HuH-7.5 (cell line): ENCODE measurements around the gene CREB1.
"Not testable (repeated sequence)": the region's sequence is repeated elsewhere in the genome, so short reads cannot be mapped to it uniquely, and the experiment has no call there.

Experiments
- DNase-seq: peaks from one replicate; pipeline ENCODE4 v3.0.0; 2011; ENCODE audit warnings: low spot score

Gene CREB1

DNA sequence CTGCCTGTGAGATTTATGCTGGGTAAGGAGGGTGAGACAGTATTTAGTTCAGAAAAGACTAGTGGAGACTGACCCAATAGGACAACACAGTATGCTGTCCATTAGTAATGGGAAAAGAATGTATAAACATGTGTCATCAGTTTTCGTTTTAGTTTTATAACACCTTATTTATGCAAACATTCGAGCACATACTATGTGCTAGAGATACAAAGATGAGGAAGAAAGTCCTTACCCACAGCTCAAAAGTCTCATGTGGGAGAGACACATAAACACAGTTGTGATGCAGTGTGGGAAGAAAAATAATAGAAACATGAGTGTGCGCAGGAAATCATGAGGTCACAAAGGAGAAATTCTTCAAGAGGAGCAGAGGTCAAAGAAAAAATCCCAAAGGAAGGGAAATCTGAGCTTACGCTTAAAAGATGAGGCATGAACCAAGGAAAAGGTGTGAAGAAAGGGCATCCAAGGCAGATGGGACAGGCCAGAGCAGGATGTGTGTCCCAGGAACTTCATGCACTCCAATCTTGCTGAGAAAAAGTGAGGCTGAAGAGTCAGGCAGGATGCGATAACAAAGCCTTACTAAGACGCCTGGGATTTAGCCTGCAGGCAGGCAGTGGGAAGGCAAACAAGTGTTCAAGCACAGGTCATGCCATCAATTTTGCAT lies 87.4 kb downstream of the CREB1 start:
- no peak for DNase-seq

DNA sequence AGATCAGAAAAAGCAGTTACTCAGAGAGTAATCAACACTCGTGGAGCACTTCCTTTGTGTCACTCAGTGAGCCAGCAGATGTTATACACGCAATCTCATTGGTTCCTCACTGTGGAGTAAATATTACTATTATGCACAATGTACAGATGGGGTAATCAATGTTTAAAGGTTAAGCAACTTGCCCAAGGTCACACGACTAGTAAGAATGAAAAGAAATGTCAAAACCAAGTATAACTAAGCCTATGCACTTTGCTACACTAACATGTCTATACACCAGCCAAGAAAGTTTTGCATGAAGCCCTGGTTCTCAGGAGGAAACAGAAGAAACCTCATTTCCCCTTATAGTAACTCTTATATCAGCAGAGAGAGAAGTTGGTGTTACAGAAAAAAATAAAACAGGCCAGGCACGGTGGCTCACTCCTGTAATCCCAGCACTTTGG lies 90.0 kb downstream of the CREB1 start:
- no peak for DNase-seq

- DNase-seq, result no peak
Measured at GRCh38 chr2:207621501-207622039, 91.8 kb downstream of the CREB1 start.

DNA sequence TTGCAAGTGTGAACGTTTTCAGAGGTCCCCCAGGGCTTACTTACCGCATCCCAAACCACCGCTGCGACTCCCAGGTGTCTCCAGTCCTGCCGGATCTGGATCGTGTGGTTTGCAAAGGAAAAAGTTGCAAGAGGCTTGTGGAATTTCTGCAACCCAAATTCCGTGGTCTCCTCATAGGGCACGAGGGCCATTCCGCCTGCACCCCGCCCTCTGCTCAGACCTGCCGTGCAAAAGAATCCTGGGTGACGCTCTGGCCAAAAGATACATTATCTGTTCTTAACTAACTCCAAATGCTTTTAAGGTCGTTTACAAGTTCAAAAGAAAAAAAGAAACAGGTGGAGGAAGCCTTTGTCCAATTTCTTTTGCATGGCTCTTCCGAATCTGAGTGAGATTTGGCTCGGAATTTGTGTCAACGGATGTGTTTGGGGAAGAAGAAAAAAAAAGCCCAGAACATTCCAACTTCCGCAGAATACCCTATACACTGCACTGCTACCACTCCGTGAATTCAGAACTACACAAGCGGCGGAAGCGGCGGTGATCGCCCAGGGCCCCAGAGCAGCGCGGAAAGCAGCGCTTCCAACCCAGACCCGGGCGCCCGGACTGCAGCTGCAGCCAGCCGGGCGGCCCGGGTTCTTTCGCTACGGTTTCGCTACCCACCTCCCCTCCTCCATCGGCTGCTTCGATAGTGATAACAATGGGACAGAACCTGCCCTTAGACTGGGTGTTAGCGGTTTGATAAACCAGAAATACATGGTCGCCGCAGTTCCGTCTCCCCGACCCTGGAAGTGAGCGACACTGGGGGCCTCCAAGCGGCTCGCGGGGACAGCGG lies 94.6 kb downstream of the CREB1 start:
- DNase-seq, result peak; percentile 40

DNA sequence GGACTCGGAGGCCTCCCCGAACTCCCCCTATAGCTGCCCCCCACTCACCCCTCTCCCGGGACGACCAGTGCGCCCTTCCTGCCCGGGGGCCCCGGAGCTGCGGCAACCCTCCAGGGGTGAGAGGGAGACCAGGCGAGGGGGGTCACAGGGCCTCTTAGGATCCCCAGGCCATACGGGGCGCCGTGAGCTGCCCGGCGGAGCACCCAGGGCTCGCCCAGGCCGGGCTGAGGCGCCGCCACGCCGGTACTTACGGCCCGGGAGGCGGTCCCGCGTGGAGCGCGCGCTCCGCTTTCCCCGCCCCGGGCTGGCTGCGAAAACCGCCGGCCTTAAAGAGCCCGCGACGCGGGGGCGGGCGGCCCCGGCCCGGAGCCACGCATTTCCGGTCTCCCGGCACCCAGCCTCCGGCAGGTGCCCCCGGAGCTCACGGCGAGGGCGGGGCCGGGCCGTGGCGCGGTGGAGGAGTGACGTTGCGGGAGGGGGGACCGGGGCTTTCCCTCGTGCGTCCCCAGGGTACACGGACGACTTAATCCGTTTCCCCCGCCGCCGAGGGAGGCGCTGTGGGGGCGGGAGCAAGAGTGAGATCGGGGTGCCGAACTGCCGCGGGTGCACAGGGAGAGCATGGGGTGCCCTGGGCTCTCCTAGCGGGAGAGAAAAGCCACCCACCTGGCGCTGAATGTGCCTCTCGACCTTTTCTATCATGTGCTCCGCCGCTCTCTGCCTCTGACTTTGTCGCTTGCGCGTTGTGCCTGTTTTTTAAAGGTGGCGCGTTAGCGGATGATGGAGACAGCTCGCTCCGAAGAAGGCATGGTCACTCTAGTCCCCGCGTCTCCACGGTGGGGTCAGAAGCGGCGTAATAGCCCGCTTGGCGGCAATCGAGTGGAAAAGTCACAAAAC lies 95.5 kb downstream of the CREB1 start, which contains the start of gene METTL21A:
TSS of gene METTL21A (minus strand) at position 381 of the 894 bp plus-strand sequence. CDS start 1,019 bp downstream, outside the sequence.
- DNase-seq, result peak; percentile 92

DNA sequence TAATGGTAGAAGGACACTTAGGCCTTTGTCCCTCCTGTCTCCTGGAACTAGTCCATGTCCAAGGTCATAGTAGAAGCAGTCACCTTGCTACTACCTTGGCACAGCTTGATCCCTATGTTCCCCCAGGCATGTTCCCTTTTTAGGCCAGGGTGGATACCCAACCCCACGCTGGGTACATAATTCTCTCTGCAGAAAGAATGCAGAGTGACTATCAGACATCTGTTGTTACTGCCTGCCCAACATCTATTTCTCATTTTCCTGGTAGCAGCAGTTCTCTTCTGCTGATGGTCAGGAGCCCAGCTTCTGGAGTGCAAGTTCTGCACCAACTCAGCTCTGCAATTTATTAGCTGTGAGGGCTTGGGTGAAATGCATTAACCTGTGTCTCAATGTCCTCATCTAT lies 99.8 kb downstream of the CREB1 start:
- no peak for DNase-seq

DNA sequence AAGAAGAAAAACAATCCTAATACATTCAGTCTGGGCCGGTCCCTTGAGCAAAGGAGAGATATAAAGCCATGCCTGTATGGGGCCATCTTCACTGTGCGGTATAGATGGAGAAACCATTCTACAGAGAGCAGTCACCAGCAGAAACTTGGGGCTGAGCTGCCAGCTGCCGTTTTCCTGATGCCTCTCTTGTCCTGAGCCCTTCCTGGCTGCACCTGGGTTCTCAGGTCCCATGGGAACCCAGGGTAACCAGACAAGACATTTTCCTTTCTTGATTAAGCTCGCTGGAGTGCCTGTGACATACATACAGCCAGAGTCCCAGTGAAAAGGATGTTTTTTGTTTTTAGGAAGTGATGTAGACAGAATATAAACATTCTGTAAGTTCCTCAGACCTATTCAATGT lies 100.7 kb downstream of the CREB1 start:
- no peak for DNase-seq

DNA sequence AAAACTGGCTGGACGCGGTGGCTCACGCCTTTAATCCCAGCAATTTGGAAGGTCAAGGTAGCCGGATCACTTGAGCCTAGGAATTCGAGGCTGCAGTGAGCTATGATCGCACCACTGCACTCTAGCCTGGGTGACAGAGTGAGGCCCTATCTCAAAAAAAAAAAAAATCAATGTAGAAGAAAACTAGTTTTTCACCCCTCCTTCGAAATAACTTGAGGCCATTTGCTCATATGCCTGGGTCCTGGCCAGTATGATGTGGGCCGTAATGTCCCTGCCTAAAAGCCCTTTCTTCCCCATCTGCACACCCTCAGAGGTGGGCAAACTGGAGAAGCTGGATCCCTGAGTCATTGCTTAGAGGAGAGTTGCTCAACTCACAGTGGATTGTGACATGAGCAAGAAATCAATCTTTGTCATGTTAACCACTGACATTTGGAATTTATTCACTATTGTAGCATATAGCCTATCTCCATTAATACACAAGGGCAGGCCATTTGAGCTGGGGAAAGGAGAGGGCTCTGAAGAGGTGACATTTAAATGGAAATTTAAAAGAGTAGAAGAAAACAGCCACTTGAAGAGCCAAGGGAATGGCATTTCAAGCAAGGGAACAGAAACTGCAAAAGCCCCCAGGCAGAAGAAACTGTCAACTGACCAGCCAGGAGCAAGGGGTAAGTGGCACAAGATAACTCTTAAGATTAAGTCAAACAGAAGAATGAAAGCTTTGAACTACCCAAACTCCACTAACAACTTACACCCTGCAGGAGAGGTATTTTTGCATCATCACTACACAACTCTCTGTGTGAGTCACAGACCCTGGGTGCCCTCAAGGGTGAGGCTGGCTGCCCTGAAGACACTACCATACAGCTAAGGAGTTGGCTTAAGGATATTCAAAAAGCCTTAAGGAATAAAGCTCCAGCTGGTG lies 103.1 kb downstream of the CREB1 start:
- peak; percentile 27 for DNase-seq

GRCh38 chr2:207633686-207634085 lies 103.9 kb downstream of the CREB1 start:
- DNase-seq, result no peak

DNA sequence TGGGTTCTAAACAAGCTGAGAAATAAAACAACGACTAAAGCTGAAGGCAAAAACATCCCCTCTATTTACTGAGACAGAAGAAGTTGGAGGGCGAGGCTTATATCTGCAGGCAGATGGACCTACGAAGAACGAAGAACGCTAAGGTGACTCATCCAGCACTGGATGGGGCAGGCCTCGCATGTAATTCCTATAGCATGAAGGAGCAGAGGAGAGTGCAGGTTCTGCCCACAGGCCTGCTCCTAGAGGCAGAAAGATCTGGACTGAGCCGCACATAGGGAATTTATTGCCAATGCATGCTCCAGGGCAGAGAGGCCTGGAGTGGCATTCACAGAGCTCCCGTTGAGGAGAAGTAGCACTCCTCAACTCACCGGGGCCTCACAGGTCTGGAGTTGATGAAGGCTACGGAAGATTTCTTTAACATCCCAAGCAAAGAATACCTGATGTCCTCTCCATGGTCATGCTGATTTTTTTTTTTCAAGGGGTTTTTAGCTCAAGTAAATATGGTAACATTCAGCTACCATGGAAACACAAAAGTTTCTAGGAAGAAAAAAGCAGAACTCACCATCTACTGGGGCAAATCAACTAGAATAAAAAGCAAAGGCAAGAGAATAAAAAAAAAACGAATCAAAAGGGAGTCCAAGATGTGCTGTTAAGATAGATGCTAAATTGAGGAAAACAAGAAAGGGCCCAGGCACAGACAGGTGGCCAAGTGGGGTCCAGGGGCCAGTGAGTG lies 105.9 kb downstream of the CREB1 start:
- DNase-seq, result no peak

GRCh38 chr2:207639288-207639687 lies 109.5 kb downstream of the CREB1 start:
- DNase-seq, result not testable (repeated sequence)

DNA sequence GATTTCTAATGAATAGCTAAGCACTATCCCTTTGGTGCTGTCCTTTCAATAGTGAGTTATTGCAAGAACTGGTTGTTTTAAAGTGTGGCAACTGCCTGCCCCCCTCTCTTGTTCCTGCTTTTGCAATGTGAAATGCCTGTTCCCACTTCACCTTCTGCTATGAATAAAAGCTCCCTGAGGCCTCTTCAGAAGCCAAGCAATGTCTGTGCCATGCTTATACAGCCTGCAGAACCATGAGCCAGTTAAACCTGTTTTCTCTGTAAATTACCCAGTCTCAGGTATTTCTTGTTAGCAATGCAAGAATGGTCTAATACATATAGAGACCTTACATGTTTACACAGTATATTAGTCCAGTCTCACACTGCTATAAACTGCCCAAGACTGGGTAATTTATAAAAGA lies 110.4 kb downstream of the CREB1 start:
- DNase-seq, result no peak

- no peak for DNase-seq
Measured at GRCh38 chr2:207640661-207641060, 110.9 kb downstream of the CREB1 start.

DNA sequence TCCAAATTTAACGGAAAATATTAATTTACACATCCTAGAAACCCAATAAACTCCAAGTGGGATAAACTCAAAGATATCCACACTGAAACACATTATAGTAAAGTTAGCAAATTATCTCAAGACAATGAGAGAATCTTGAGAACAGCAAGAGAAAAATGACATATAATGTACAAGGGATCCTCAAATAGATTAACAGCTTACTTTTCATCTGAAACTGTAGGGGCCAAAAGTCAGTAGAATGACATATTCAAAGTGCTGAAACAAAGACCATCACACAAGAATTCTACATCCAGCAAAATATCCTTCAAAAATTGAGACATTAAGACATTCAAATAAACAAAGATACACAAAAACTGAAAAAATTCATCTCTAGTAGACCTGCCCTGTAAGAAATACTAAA lies 114.1 kb downstream of the CREB1 start:
- DNase-seq, result no peak

GRCh38 chr2:207646582-207646981 lies 116.8 kb downstream of the CREB1 start:
- not testable (repeated sequence) for DNase-seq
